ENCODE results near the gene KIAA0232. TPM values are rescaled to one million over a fixed set of nuclear protein-coding genes. Genes with fewer than 3 reads are reported as not detected.

KIAA0232 gene
- total and polyA plus RNA-seq, 9 of the 15 experiments (the other 6 are each of a cell fraction or from before 2014, with no cell fraction given), result 3.5 to 17.4 (median 13.0) TPM

- TF ChIP-seq TFAP4 (CRISPR knock-in tag; IDR thresholded peaks at IDR 0.05; ENCODE audit: borderline replicate concordance), result peak; percentile 53; the same call in 1 of the 2 replicates
- TF ChIP-seq NR2C1 (IDR thresholded peaks at IDR 0.05), result no peak
- TF ChIP-seq NR2C1 (tag; IDR thresholded peaks at IDR 0.05), result peak; percentile 76
- peak; percentile 17; the same call in 1 of the 2 replicates for TF ChIP-seq RAD51 (IDR thresholded peaks at IDR 0.05; ENCODE audit: borderline replicate concordance, low read depth)
- TF ChIP-seq LEF1 (IDR thresholded peaks at IDR 0.05), result no peak
- no peak for TF ChIP-seq KAT2B (IDR thresholded peaks at IDR 0.05; ENCODE audit: low read depth, low read length)
- peak; percentile 74 to 86 for TF ChIP-seq E2F6 (IDR thresholded peaks at IDR 0.05; ENCODE audit: borderline replicate concordance in 1 of 2, extremely low read depth in 1 of 2, insufficient read depth in 1 of 2, insufficient read length in 1 of 2, low read depth in 1 of 2, low read length in 1 of 2, poor library complexity in 1 of 2, severe bottlenecking in 1 of 2)
- TF ChIP-seq SRSF9 (IDR thresholded peaks at IDR 0.05; ENCODE audit: borderline replicate concordance, low read depth, low read length), result no peak
- no peak; the same call in 1 of the 2 replicates for TF ChIP-seq HDAC2 (IDR thresholded peaks at IDR 0.05)
- 0 out of 2 replicates have a peak, but pooled peaks have one; percentile 63 for TF ChIP-seq ZNF766 (CRISPR knock-in tag; conservative IDR thresholded peaks at IDR 0.05)
- no peak for TF ChIP-seq ZNF696 (CRISPR knock-in tag; conservative IDR thresholded peaks at IDR 0.05)
- TF ChIP-seq LARP7 (IDR thresholded peaks at IDR 0.05), result no peak
- TF ChIP-seq BRF1 (IDR thresholded peaks at IDR 0.05; ENCODE audit: borderline replicate concordance, extremely low read depth, insufficient read length), result no peak
- no peak for TF ChIP-seq HMGXB4 (CRISPR knock-in tag; IDR thresholded peaks at IDR 0.05)
- no peak for TF ChIP-seq ZNF311 (CRISPR knock-in tag; IDR thresholded peaks at IDR 0.05)
- 0 out of 2 replicates have a peak, but pooled peaks have one; percentile 52 for TF ChIP-seq ZNF583 (CRISPR knock-in tag; IDR thresholded peaks at IDR 0.05)
- no peak for TF ChIP-seq ZNF24 (IDR thresholded peaks at IDR 0.05)
- no peak for TF ChIP-seq BRCA1 (IDR thresholded peaks at IDR 0.05)
- TF ChIP-seq BRCA1 (CRISPR knock-in tag; IDR thresholded peaks at IDR 0.05), result no peak
- no peak for TF ChIP-seq LCOR (CRISPR knock-in tag; IDR thresholded peaks at IDR 0.05)
- no peak for TF ChIP-seq SNAPC5 (CRISPR knock-in tag; IDR thresholded peaks at IDR 0.05)
- TF ChIP-seq PHB2 (IDR thresholded peaks at IDR 0.05; ENCODE audit: low read depth), result no peak
- peak; percentile 48; the same call in 1 of the 2 replicates for TF ChIP-seq CXXC5 (CRISPR knock-in tag; IDR thresholded peaks at IDR 0.05)
- TF ChIP-seq ZNF830 (CRISPR knock-in tag; IDR thresholded peaks at IDR 0.05), result no peak
- TF ChIP-seq MYC (IDR thresholded peaks at IDR 0.05; ENCODE audit: low read depth, low read length), result peak; percentile 76
- 0 out of 2 replicates have a peak, but pooled peaks have one; percentile 65 for TF ChIP-seq MYC (CRISPR knock-in tag; IDR thresholded peaks at IDR 0.05; ENCODE audit: borderline replicate concordance, low read depth)
- no peak for TF ChIP-seq ZNF436 (CRISPR knock-in tag; IDR thresholded peaks at IDR 0.05)
- TF ChIP-seq RBM39 (optimal IDR thresholded peaks at IDR 0.05; ENCODE audit: low read depth, low read length), result no peak
- no peak for TF ChIP-seq PHB (CRISPR knock-in tag; IDR thresholded peaks at IDR 0.05)
Observed at GRCh38 chr4:6734165-6734786, 48.3 kb upstream of the KIAA0232 start (continued).

Data from K562 (cell line).